DOHH2 (cell line): ENCODE results near the gene CREB5.

ENCODE experiments used
- CTCF ChIP-seq: fragments of 200-600 bp; sonication (generic); IDR thresholded peaks from one replicate; pipeline ENCODE4 v1.5.1; 2014; ENCODE audit warnings: antibody characterized with exemption, mild to moderate bottlenecking, low read depth, low read length; ENCODE audit not compliant: poor library complexity, severe bottlenecking
- EZH2phosphoT487 ChIP-seq: fragments of 200-600 bp; sonication (generic); IDR thresholded peaks from 2 replicates; pipeline ENCODE4 v1.6.1; 2017; ENCODE audit warnings: borderline replicate concordance, mild to moderate bottlenecking, antibody characterized with exemption, low read length, moderate library complexity, mixed read lengths

DNA sequence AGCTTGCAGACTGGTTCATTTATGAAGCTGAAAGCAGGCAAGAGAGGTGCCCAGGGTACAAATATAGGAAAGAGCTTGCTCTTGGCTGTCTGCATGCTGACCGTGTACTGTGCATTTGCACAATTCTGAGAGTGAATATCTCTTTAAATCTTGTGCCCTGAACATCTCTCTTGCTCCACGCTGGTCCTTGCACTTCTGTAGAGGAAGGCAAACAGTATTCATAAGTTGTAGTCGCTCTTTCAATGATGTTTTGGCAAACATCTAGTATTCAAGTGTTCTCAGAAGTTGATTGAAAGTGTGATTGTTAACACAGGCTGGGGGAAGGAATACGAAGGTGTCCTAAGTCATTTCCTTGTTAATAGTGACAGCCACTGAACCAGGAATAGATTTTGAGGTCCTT is 332.6 kb downstream of the CREB5 start:
- no peak for TF ChIP-seq CTCF
- TF ChIP-seq EZH2phosphoT487: no peak
